HepG2 (cell line): ENCODE data around the gene DPH1. TPM values are rescaled to one million over a fixed set of nuclear protein-coding genes. Genes with fewer than 3 reads are reported as not detected.

ENCODE experiments used
- GLMP ChIP-seq: sonication (generic); formaldehyde crosslinking; IDR thresholded peaks from 2 replicates; pipeline ENCODE4 v1.9.0; 2021; ENCODE audit warnings: missing genetic modification reagents, mild to moderate bottlenecking, borderline replicate concordance
- GMEB1 ChIP-seq: sonication (generic); formaldehyde crosslinking; IDR thresholded peaks from 2 replicates; pipeline ENCODE4 v1.5.1; 2020; ENCODE audit warnings: missing genetic modification reagents, mild to moderate bottlenecking, borderline replicate concordance
- HMGA1 ChIP-seq: sonication (generic); formaldehyde crosslinking; conservative IDR thresholded peaks from 2 replicates; pipeline ENCODE4 v1.4.0; 2020; ENCODE audit warnings: missing genetic modification reagents
- HOXA7 ChIP-seq: sonication (generic); formaldehyde crosslinking; IDR thresholded peaks from 2 replicates; pipeline ENCODE4 v1.8.1; 2022; ENCODE audit warnings: mild to moderate bottlenecking, missing genetic modification reagents, moderate library complexity
- MTA3 ChIP-seq: sonication (generic); formaldehyde crosslinking; IDR thresholded peaks from 2 replicates; pipeline ENCODE4 v1.4.0; 2020; ENCODE audit warnings: missing genetic modification reagents
- NFATC3 ChIP-seq: sonication (generic); formaldehyde crosslinking; IDR thresholded peaks from 2 replicates; pipeline ENCODE4 v1.5.1; 2020; ENCODE audit warnings: mild to moderate bottlenecking, missing genetic modification reagents
- NR1H2 ChIP-seq: sonication (generic); formaldehyde crosslinking; IDR thresholded peaks from 2 replicates; pipeline ENCODE4 v1.8.1; 2022; ENCODE audit warnings: low read depth, missing genetic modification reagents, borderline replicate concordance
- POGK ChIP-seq: sonication (generic); formaldehyde crosslinking; conservative IDR thresholded peaks from 2 replicates; pipeline ENCODE4 v1.8.0; 2022; ENCODE audit warnings: mild to moderate bottlenecking, moderate library complexity, missing genetic modification reagents
- PPARG ChIP-seq: conservative IDR thresholded peaks from 2 replicates; pipeline ENCODE4 v1.6.1; 2016; ENCODE audit warnings: missing biosample characterization, missing genetic modification reagents
- SMC3 ChIP-seq: IDR thresholded peaks from 2 replicates; pipeline ENCODE4 v1.6.1; 2011; ENCODE audit warnings: low read length, improper control_type of control experiment
- SP4 ChIP-seq: sonication (generic); formaldehyde crosslinking; IDR thresholded peaks from 2 replicates; pipeline ENCODE4 v1.8.1; 2023; ENCODE audit warnings: mild to moderate bottlenecking, missing genetic modification reagents
- TOE1 ChIP-seq: sonication (generic); formaldehyde crosslinking; IDR thresholded peaks from 2 replicates; pipeline ENCODE4 v1.4.0; 2020; ENCODE audit warnings: mild to moderate bottlenecking, missing genetic modification reagents
- TOPORS ChIP-seq: sonication (generic); formaldehyde crosslinking; IDR thresholded peaks from 2 replicates; pipeline ENCODE4 v1.8.0; 2023; ENCODE audit warnings: mild to moderate bottlenecking, missing genetic modification reagents
- ZBTB49 ChIP-seq: sonication (generic); formaldehyde crosslinking; IDR thresholded peaks from 2 replicates; pipeline ENCODE4 v1.4.0; 2020; ENCODE audit warnings: missing genetic modification reagents, borderline replicate concordance
- ZFAT ChIP-seq: sonication (generic); formaldehyde crosslinking; conservative IDR thresholded peaks from 2 replicates; pipeline ENCODE4 v1.8.1; 2023; ENCODE audit warnings: missing genetic modification reagents, inconsistent platforms
- ZFP82 ChIP-seq: sonication (generic); formaldehyde crosslinking; IDR thresholded peaks from 2 replicates; pipeline ENCODE4 v1.5.1; 2020; ENCODE audit warnings: mild to moderate bottlenecking, missing genetic modification reagents, borderline replicate concordance
- ZNF644 ChIP-seq: IDR thresholded peaks from 2 replicates; pipeline ENCODE4 v1.6.1; 2016; ENCODE audit warnings: low read depth
- ZNF737 ChIP-seq: sonication (generic); formaldehyde crosslinking; IDR thresholded peaks from 2 replicates; pipeline ENCODE4 v1.5.0; 2020; ENCODE audit warnings: missing genetic modification reagents, mild to moderate bottlenecking, borderline replicate concordance
- ZNF782 ChIP-seq: sonication (generic); formaldehyde crosslinking; IDR thresholded peaks from 2 replicates; pipeline ENCODE4 v1.4.0; 2020; ENCODE audit warnings: missing genetic modification reagents, mild to moderate bottlenecking, borderline replicate concordance
- ZSCAN5A ChIP-seq: sonication (generic); formaldehyde crosslinking; IDR thresholded peaks from 2 replicates; pipeline ENCODE4 v1.8.0; 2022; ENCODE audit warnings: mild to moderate bottlenecking, missing genetic modification reagents, borderline replicate concordance
- polyA plus RNA-seq, 8 experiments: library from polyadenylated mRNA; depleted of rRNA in 3 of 8; stranded (reverse) in 7 of 8; unstranded in 1 of 8; fragments of >200 nt; fragmentation: Illumina TruSeq in 4 of 8; extraction: Trizol in 4 of 8; gene quantifications; 2 replicates each; pipeline versions ENCODE4 v1.2.1 to v1.2.3, GENCODE V29; 2011 to 2016; ENCODE audit warnings: low read depth in 4 of 8, missing spikeins in 1 of 8, mixed read lengths in 1 of 8; ENCODE audit not compliant: insufficient read depth in 1 of 8
- total RNA-seq, 5 experiments: library from RNA; depleted of rRNA; stranded (reverse); fragments of >200 nt; fragmentation: Illumina TruSeq; extraction: Trizol; gene quantifications; 2 replicates each; pipeline ENCODE4 v1.2.3, GENCODE V29; 2016; ENCODE audit warnings: low read depth in 1 of 5

Gene DPH1
- total and polyA plus RNA-seq, 2 of the 13 experiments (the other 11 are each of a cell fraction or from before 2014, with no cell fraction given): 25.3 to 42.8 TPM

- TF ChIP-seq ZSCAN5A (CRISPR knock-in tag): no peak
- peak; percentile 76 for TF ChIP-seq POGK
- 0 out of 2 replicates have a peak, but pooled peaks have one; percentile 61 for TF ChIP-seq PPARG
- TF ChIP-seq ZFP82 (CRISPR knock-in tag): no peak
- TF ChIP-seq SP4 (CRISPR knock-in tag): peak; percentile 95
- no peak for TF ChIP-seq ZNF644 (CRISPR knock-in tag)
- no peak for TF ChIP-seq HMGA1
- TF ChIP-seq ZNF782 (CRISPR knock-in tag): peak; percentile 84; the same call in 1 of the 2 replicates
- TF ChIP-seq HOXA7 (CRISPR knock-in tag): no peak
- TF ChIP-seq ZNF737 (CRISPR knock-in tag): no peak
- TF ChIP-seq NR1H2: no peak
- TF ChIP-seq TOPORS (CRISPR knock-in tag): no peak
- TF ChIP-seq GLMP (CRISPR knock-in tag): no peak
- no peak for TF ChIP-seq ZBTB49
- peak; percentile 89 for TF ChIP-seq GMEB1 (CRISPR knock-in tag)
- TF ChIP-seq TOE1 (CRISPR knock-in tag): peak; percentile 68; the same call in 1 of the 2 replicates
- no peak for TF ChIP-seq NFATC3 (CRISPR knock-in tag)
- no peak for TF ChIP-seq ZFAT
- no peak for TF ChIP-seq SMC3
- no peak for TF ChIP-seq MTA3 (CRISPR knock-in tag)
Measured at GRCh38 chr17:2041561-2042389, 11.8 kb downstream of the DPH1 start, which contains the start of gene OVCA2 (continued).
